Suprapubic skin (tissue), 3 donors: ENCODE measurements around the gene AQP9.

ENCODE experiments used
- POLR2A ChIP-seq, 2 donors: fragments of 450-650 bp; IDR thresholded peaks; one replicate each; pipeline ENCODE4 v1.6.1; 2017; ENCODE audit warnings: antibody characterized with exemption in 2 of 2, mild to moderate bottlenecking in 2 of 2, moderate library complexity in 2 of 2
- TF ChIP-seq, protein P1 (sequence below), 2 donors: fragments of 200-600 bp in 1 of 2; fragments of 450-650 bp in 1 of 2; sonication (generic) in 1 of 2; IDR thresholded peaks; one replicate each; pipeline ENCODE4 v1.5.1; 2016 to 2019; ENCODE audit warnings: antibody characterized with exemption in 2 of 2, mild to moderate bottlenecking in 1 of 2, moderate library complexity in 1 of 2

- TF ChIP-seq, protein P1, sequence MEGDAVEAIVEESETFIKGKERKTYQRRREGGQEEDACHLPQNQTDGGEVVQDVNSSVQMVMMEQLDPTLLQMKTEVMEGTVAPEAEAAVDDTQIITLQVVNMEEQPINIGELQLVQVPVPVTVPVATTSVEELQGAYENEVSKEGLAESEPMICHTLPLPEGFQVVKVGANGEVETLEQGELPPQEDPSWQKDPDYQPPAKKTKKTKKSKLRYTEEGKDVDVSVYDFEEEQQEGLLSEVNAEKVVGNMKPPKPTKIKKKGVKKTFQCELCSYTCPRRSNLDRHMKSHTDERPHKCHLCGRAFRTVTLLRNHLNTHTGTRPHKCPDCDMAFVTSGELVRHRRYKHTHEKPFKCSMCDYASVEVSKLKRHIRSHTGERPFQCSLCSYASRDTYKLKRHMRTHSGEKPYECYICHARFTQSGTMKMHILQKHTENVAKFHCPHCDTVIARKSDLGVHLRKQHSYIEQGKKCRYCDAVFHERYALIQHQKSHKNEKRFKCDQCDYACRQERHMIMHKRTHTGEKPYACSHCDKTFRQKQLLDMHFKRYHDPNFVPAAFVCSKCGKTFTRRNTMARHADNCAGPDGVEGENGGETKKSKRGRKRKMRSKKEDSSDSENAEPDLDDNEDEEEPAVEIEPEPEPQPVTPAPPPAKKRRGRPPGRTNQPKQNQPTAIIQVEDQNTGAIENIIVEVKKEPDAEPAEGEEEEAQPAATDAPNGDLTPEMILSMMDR (IDR thresholded peaks at IDR 0.05), result no peak
- TF ChIP-seq POLR2A (IDR thresholded peaks at IDR 0.05), result no peak
These were observed 47.3 kb downstream of the AQP9 start for GRCh38 chr15:58185439-58185838.
